Thyroid gland (tissue), 4 donors: ENCODE results near the gene CEP295NL.

Experiments
- POLR2A ChIP-seq, 2 donors: fragments of 450-650 bp; IDR thresholded peaks; one replicate each; pipeline ENCODE4 v1.6.1; 2017; ENCODE audit warnings: antibody characterized with exemption in 2 of 2, mild to moderate bottlenecking in 2 of 2, moderate library complexity in 1 of 2
- TF ChIP-seq, protein P1 (sequence below), 6 experiments: fragments of 200-600 bp in 3 of 6; fragments of 450-650 bp in 3 of 6; sonication (generic) in 3 of 6; IDR thresholded peaks; one replicate each; pipeline ENCODE4 v1.5.1; 2016 to 2019; ENCODE audit warnings: antibody characterized with exemption in 6 of 6, mild to moderate bottlenecking in 2 of 6, inconsistent platforms in 1 of 6, moderate library complexity in 1 of 6

DNA sequence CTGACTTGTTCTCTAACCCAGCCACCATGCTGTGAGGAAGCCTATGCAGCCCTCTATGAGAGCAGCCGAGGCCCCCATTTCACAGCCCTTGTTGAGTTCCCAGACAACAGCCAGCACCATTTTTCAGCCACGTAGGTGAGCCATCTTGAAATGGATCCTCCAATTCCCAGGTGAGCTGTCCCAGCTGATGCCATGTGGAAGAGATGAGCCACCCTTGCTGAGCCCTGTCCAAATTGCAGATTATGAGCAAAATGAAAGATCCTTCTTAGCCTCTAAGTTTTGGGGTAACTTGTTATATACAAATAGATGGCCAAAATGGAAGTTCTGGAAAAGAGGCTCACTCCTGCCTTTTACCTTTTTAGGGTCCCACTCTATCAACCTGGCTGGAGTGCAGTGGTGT, 47.9 kb upstream of the CEP295NL start:
- no peak for TF ChIP-seq POLR2A (IDR thresholded peaks at IDR 0.05)
- TF ChIP-seq, protein P1, sequence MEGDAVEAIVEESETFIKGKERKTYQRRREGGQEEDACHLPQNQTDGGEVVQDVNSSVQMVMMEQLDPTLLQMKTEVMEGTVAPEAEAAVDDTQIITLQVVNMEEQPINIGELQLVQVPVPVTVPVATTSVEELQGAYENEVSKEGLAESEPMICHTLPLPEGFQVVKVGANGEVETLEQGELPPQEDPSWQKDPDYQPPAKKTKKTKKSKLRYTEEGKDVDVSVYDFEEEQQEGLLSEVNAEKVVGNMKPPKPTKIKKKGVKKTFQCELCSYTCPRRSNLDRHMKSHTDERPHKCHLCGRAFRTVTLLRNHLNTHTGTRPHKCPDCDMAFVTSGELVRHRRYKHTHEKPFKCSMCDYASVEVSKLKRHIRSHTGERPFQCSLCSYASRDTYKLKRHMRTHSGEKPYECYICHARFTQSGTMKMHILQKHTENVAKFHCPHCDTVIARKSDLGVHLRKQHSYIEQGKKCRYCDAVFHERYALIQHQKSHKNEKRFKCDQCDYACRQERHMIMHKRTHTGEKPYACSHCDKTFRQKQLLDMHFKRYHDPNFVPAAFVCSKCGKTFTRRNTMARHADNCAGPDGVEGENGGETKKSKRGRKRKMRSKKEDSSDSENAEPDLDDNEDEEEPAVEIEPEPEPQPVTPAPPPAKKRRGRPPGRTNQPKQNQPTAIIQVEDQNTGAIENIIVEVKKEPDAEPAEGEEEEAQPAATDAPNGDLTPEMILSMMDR (IDR thresholded peaks at IDR 0.05), result no peak
